ENCODE measurements around the gene NUP42.

Gene NUP42, protein sequence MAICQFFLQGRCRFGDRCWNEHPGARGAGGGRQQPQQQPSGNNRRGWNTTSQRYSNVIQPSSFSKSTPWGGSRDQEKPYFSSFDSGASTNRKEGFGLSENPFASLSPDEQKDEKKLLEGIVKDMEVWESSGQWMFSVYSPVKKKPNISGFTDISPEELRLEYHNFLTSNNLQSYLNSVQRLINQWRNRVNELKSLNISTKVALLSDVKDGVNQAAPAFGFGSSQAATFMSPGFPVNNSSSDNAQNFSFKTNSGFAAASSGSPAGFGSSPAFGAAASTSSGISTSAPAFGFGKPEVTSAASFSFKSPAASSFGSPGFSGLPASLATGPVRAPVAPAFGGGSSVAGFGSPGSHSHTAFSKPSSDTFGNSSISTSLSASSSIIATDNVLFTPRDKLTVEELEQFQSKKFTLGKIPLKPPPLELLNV

DNA sequence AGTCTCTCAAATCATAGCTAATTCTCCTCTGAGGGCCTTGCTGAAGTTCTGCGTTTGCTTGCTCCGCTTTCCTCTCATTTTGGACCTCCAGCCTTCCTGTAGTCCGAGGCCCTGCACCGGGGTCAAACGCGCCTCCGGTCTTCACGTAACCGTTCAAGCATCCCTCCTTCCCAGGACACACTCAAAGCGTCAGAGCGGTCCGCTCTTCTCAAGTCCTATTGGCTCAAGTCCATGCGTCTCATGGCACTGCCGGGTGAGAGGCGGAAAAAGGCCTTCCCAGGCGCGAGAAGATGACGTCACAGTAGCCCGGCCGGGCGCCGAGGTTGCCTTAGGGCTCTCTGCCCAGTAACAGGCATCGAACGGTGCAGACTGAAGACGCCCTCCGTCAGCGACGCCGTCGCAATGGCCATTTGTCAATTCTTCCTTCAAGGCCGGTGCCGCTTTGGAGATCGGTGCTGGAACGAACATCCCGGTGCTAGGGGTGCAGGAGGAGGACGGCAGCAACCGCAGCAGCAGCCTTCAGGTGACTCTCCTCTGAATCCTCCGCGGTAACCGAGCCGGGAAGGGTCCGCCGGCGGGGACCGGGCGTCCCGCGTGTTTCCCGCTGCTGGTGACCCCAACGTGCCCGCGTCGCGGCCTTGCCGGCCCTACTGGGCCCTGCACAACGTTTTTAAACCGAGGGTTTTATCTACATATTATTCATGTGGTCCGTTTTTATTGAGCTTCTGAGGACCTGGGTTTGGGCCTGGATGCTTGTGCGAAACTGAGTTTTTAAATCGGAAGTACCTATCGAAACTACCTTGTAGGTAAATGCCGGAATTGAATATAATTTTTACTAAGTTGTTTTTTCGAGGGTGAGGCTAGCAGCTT lies at the start of gene NUP42:
NUP42 (plus strand) TSS at position 365 of the 870 bp plus-strand sequence; CDS start at position 403, 38 bp downstream.
- Histone ChIP-seq H3K79me2 (ENCODE audit: control insufficient read depth, insufficient read depth, low read length, unreplicated experiment) (peaks cover 33% of the 10 kb centered on the region), H3K27ac (ENCODE audit: low read depth, low read length) (peak within 1 kb of the TSS; percentile 89), H2AFZ (ENCODE audit: low read length, unreplicated experiment) (peak within 1 kb of the TSS; percentile 99), H3K36me3 (ENCODE audit: insufficient read depth, low read length) (peaks cover 11% of the 10 kb centered on the region), H3K27me3 (ENCODE audit: insufficient read depth, low read length) (no peaks in the 10 kb centered on the region), H3K4me3 (ENCODE audit: low read depth, low read length) (peak within 1 kb of the TSS; percentile 80), H3K4me1 (ENCODE audit: control insufficient read depth, insufficient read depth, low read length, unreplicated experiment) (peaks cover 15% of the 10 kb centered on the region)

DNA sequence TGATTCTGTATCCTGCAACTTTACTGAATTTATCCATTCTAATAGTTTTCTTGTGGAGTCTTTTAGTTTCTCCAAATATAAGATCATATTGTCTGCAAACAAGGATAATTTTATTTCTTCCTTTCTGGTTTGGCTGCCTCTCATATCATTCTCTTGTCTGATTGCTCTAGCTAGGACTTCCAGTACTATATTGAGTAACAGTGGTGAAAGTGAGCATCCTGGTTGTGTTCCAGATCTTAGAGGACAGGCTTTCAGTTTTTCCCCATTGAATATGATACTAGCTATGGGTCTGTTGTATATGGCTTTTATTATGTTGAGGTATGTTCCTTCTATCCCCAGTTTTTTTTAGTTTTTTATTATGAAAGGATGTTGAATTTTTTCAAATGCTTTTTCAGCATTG lies 48.1 kb upstream of the NUP42 start:
- Histone ChIP-seq H3K4me3 (ENCODE audit: low read depth, low read length) (no peak overlapping the region), H3K27ac (ENCODE audit: low read depth, low read length) (no peak overlapping the region), H3K4me1 (ENCODE audit: control insufficient read depth, insufficient read depth, low read length, unreplicated experiment) (no peaks in the 10 kb centered on the region), H3K27me3 (ENCODE audit: insufficient read depth, low read length) (no peaks in the 10 kb centered on the region), H3K79me2 (ENCODE audit: control insufficient read depth, insufficient read depth, low read length, unreplicated experiment) (no peaks in the 10 kb centered on the region), H2AFZ (ENCODE audit: low read length, unreplicated experiment) (no peak overlapping the region), H3K36me3 (ENCODE audit: insufficient read depth, low read length) (peaks cover 4% of the 10 kb centered on the region; the same call in 1 of the 2 replicates)

DNA sequence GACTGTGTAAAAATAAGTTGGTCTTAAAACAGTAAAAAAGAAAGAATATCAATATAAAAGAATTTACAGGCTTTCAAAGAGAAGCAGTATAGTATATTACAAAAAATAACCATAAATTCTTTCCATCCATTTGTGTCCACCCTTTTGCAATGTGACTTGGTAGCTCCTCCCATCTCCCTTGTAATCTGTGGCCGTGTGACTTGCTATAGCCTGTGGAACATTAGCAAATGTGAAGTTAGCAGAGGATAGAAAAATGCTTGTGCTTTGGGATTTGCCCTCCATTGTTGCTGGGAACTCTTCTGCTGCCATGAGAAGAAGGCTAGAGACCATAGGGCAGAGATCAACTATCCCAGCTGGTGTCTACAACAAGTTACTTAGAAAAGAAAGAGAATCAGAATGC lies 46.1 kb upstream of the NUP42 start:
- H3K36me3 ChIP-seq (ENCODE audit: insufficient read depth, low read length) = peaks cover 4% of the 10 kb centered on the region; the same call in 1 of the 2 replicates
- H3K4me3 ChIP-seq (ENCODE audit: low read depth, low read length) = no peak overlapping the region
- H3K27me3 ChIP-seq (ENCODE audit: insufficient read depth, low read length) = no peaks in the 10 kb centered on the region
- H3K4me1 ChIP-seq (ENCODE audit: control insufficient read depth, insufficient read depth, low read length, unreplicated experiment) = no peaks in the 10 kb centered on the region
- H3K79me2 ChIP-seq (ENCODE audit: control insufficient read depth, insufficient read depth, low read length, unreplicated experiment) = no peaks in the 10 kb centered on the region
- no peak overlapping the region for H2AFZ ChIP-seq (ENCODE audit: low read length, unreplicated experiment)
- no peak overlapping the region for H3K27ac ChIP-seq (ENCODE audit: low read depth, low read length)

DNA sequence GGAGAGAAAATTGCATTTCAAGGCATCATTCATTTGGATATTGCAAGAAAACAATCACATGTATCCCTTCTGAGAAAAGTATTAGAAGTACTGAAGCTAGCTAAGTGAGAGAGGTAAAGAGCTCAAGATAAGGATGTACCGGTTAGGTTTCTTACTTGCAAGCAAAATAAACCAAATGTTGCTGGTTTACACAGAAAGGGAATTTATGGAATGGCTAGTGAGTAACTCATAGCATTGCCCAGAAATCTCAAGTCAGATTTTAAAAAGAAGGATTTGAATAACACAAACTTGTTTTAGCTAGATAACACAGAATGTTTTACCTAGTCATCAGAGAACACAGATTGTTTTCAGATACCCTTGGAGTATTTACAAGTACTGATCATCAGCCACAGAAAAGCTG lies 45.6 kb upstream of the NUP42 start:
- no peaks in the 10 kb centered on the region for H3K4me1 ChIP-seq (ENCODE audit: control insufficient read depth, insufficient read depth, low read length, unreplicated experiment)
- H3K36me3 ChIP-seq (ENCODE audit: insufficient read depth, low read length) = peaks cover 1% of the 10 kb centered on the region; the same call in 1 of the 2 replicates
- H3K4me3 ChIP-seq (ENCODE audit: low read depth, low read length) = no peak overlapping the region
- H3K27ac ChIP-seq (ENCODE audit: low read depth, low read length) = no peak overlapping the region
- no peak overlapping the region for H2AFZ ChIP-seq (ENCODE audit: low read length, unreplicated experiment)
- no peaks in the 10 kb centered on the region for H3K79me2 ChIP-seq (ENCODE audit: control insufficient read depth, insufficient read depth, low read length, unreplicated experiment)
- no peaks in the 10 kb centered on the region for H3K27me3 ChIP-seq (ENCODE audit: insufficient read depth, low read length)

DNA sequence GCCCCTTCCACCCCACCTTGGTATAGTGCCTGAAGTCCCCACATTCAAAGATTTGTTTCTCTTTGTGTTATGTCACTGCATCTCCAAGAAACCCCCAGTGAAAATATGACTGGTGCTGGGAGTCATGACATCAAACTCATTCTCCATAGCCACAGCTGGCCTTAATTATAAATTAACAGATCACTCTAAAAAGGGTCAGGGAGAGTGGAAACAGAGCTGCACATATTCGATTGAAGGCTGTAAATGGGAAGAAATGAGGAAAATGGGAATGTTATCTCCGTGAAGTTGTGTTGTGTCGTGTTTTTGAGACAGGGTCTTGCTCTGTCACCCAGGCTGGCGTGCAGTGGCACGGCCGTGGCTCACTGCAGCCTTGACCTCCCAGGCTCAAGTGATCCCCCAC lies 24.2 kb upstream of the NUP42 start:
- Histone ChIP-seq H3K27ac (ENCODE audit: low read depth, low read length) (no peak overlapping the region), H3K36me3 (ENCODE audit: insufficient read depth, low read length) (no peaks in the 10 kb centered on the region; the same call in 1 of the 2 replicates), H3K79me2 (ENCODE audit: control insufficient read depth, insufficient read depth, low read length, unreplicated experiment) (no peaks in the 10 kb centered on the region)

DNA sequence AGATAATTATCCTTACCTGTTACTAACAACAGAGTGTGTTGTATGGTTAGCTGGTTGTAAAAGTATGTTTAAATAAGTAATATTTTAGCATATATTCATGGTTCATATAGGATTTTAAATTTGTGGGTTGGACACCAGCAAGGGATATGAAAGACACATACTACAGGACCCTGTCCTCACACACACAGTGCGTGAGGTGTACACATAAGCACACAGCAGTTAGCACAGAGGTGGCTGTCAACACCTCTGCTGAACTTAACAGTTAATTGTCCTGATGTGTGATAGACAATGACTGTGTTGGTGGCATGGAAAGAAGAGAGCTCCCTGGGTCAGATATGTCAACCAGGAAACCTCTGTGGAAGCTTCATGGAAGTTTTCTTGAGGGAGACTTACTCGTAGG lies 23.3 kb upstream of the NUP42 start:
- H3K4me3 ChIP-seq (ENCODE audit: low read depth, low read length) = no peak overlapping the region
- no peak overlapping the region for H2AFZ ChIP-seq (ENCODE audit: low read length, unreplicated experiment)
- H3K79me2 ChIP-seq (ENCODE audit: control insufficient read depth, insufficient read depth, low read length, unreplicated experiment) = no peaks in the 10 kb centered on the region
- H3K36me3 ChIP-seq (ENCODE audit: insufficient read depth, low read length) = no peaks in the 10 kb centered on the region; the same call in 1 of the 2 replicates
- no peak overlapping the region for H3K27ac ChIP-seq (ENCODE audit: low read depth, low read length)
- H3K27me3 ChIP-seq (ENCODE audit: insufficient read depth, low read length) = no peaks in the 10 kb centered on the region
- no peaks in the 10 kb centered on the region for H3K4me1 ChIP-seq (ENCODE audit: control insufficient read depth, insufficient read depth, low read length, unreplicated experiment)

More for the DNA sequence above, 24.2 kb upstream of the NUP42 start:
- Histone ChIP-seq H3K27me3 (ENCODE audit: insufficient read depth, low read length) (no peaks in the 10 kb centered on the region), H2AFZ (ENCODE audit: low read length, unreplicated experiment) (no peak overlapping the region), H3K4me3 (ENCODE audit: low read depth, low read length) (no peak overlapping the region), H3K4me1 (ENCODE audit: control insufficient read depth, insufficient read depth, low read length, unreplicated experiment) (no peaks in the 10 kb centered on the region)

DNA sequence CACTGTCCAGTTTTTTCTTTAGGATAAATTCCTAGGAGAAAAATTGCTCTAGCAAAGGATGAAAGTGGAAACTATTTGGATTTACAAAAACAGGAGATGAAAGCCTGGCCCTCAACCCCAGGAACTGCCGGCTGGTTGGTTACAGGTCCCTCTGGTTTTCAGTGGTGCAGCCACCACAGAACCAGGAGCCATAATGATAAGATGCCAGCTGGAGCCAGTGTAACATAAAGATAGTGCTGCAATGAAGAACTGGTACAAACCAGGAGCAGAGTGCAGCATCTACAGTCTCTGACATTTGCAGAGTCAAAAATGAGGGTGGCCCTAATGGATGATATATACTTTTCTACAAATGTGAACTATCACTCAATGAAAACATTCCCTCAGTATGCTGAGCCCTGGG lies 20.4 kb upstream of the NUP42 start:
- Histone ChIP-seq H3K79me2 (ENCODE audit: control insufficient read depth, insufficient read depth, low read length, unreplicated experiment) (no peaks in the 10 kb centered on the region), H3K27me3 (ENCODE audit: insufficient read depth, low read length) (no peaks in the 10 kb centered on the region), H3K36me3 (ENCODE audit: insufficient read depth, low read length) (no peaks in the 10 kb centered on the region; the same call in 1 of the 2 replicates), H3K27ac (ENCODE audit: low read depth, low read length) (no peak overlapping the region), H3K4me3 (ENCODE audit: low read depth, low read length) (no peak overlapping the region), H3K4me1 (ENCODE audit: control insufficient read depth, insufficient read depth, low read length, unreplicated experiment) (no peaks in the 10 kb centered on the region), H2AFZ (ENCODE audit: low read length, unreplicated experiment) (no peak overlapping the region)

DNA sequence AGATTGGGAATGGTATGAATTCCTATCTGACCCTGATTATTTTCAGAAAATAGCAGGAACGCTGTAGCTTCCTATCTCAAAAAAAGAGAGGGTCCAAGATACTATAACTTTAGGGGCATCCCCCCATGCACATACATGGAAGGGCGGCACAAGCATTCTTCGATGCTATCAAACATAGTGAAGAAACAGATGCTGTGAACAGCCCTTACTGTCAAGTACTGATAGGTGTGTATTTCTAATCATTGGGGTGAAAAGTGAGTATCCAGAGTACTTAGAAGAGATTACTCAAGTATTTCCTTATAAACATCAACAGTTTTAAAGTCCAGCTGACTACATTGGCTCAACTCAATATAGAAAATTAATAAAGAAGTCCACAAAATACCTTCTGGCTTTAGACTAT lies 17.0 kb upstream of the NUP42 start:
- H3K27ac ChIP-seq (ENCODE audit: low read depth, low read length) = no peak overlapping the region
- no peaks in the 10 kb centered on the region for H3K79me2 ChIP-seq (ENCODE audit: control insufficient read depth, insufficient read depth, low read length, unreplicated experiment)
- no peaks in the 10 kb centered on the region for H3K4me1 ChIP-seq (ENCODE audit: control insufficient read depth, insufficient read depth, low read length, unreplicated experiment)
- H3K36me3 ChIP-seq (ENCODE audit: insufficient read depth, low read length) = no peaks in the 10 kb centered on the region; the same call in 1 of the 2 replicates
- H2AFZ ChIP-seq (ENCODE audit: low read length, unreplicated experiment) = no peak overlapping the region
- H3K4me3 ChIP-seq (ENCODE audit: low read depth, low read length) = no peak overlapping the region
- no peaks in the 10 kb centered on the region for H3K27me3 ChIP-seq (ENCODE audit: insufficient read depth, low read length)

DNA sequence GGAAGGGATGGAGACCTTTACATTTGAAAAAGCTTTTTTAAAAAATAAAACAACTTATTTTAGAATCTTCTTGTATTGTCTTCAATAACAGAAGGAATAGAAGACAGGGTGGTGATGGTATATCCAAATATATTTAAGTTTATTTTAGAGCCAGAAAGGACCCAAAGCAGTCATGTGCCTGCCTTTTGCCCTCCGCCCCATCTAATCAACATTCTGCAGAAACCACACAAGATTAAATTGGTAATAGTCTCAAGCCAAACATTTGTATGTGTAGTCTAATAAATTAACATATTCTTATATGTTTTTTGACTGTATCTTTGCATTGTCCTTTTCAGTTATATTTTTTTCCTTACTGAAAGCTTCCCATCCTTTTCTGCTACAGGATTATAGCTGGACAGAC lies 16.5 kb upstream of the NUP42 start:
- no peak overlapping the region for H3K27ac ChIP-seq (ENCODE audit: low read depth, low read length)
- H3K27me3 ChIP-seq (ENCODE audit: insufficient read depth, low read length) = no peaks in the 10 kb centered on the region
- H3K79me2 ChIP-seq (ENCODE audit: control insufficient read depth, insufficient read depth, low read length, unreplicated experiment) = no peaks in the 10 kb centered on the region
- no peaks in the 10 kb centered on the region; the same call in 1 of the 2 replicates for H3K36me3 ChIP-seq (ENCODE audit: insufficient read depth, low read length)
- no peak overlapping the region for H2AFZ ChIP-seq (ENCODE audit: low read length, unreplicated experiment)
- H3K4me3 ChIP-seq (ENCODE audit: low read depth, low read length) = no peak overlapping the region
- no peaks in the 10 kb centered on the region for H3K4me1 ChIP-seq (ENCODE audit: control insufficient read depth, insufficient read depth, low read length, unreplicated experiment)

DNA sequence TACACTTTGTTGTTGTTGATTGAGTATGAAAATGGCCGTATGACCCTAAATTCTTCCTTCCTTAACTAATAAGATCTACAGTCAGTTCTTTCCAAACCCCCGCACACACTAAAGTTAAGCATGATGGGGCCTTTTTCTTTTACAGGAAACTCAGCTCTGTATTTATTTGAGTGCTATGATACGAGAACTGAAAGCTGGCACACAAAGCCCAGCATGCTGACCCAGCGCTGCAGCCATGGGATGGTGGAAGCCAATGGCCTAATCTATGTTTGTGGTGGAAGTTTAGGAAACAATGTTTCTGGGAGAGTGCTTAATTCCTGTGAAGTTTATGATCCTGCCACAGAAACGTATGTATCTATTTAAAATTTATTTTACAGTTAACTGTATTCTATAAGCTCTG lies 14.2 kb upstream of the NUP42 start:
- Histone ChIP-seq H3K79me2 (ENCODE audit: control insufficient read depth, insufficient read depth, low read length, unreplicated experiment) (no peaks in the 10 kb centered on the region), H2AFZ (ENCODE audit: low read length, unreplicated experiment) (no peak overlapping the region), H3K4me1 (ENCODE audit: control insufficient read depth, insufficient read depth, low read length, unreplicated experiment) (no peaks in the 10 kb centered on the region), H3K27ac (ENCODE audit: low read depth, low read length) (no peak overlapping the region), H3K4me3 (ENCODE audit: low read depth, low read length) (no peak overlapping the region), H3K27me3 (ENCODE audit: insufficient read depth, low read length) (no peaks in the 10 kb centered on the region), H3K36me3 (ENCODE audit: insufficient read depth, low read length) (no peaks in the 10 kb centered on the region; the same call in 1 of the 2 replicates)
